ENCODE measurements around the gene TADA3. TPM values are rescaled to one million over a fixed set of nuclear protein-coding genes. Genes with fewer than 3 reads are reported as not detected.

Gene TADA3
- 53.3 to 59.8 TPM (median 58.6 TPM) in 5 replicates for total RNA-seq (2022; extraction: Qiagen RNA extraction; ENCODE audit: low read depth)

GRCh38 chr3:9792405-9793160 is at the start of gene TADA3, which contains the start of gene ARPC4:
Gene TADA3, minus strand, starts transcription at chr3:9792473. Its CDS starts 1,007 bp downstream, at chr3:9791466.
Gene ARPC4, plus strand, starts transcription at chr3:9793082. Its CDS starts 40 bp downstream, at chr3:9793122.

GRCh38 chr3:9809615-9810432 is 17.6 kb upstream of the TADA3 start, which contains the start of gene TTLL3:
Gene TTLL3, plus strand, starts transcription at chr3:9810262. Its CDS starts 400 bp downstream, at chr3:9810662.

GRCh38 chr3:9769426-9770275 is 22.6 kb downstream of the TADA3 start, which contains the start of gene CAMK1:
Gene CAMK1, minus strand, starts transcription at chr3:9769947. Its CDS starts 2,198 bp downstream, at chr3:9767749.

GRCh38 chr3:9749645-9750555 is 42.4 kb downstream of the TADA3 start, which contains the start of gene OGG1:
Gene OGG1, plus strand, starts transcription at chr3:9749952. Its CDS starts 335 bp downstream, at chr3:9750287.

GRCh38 chr3:9731206-9732079 is 60.8 kb downstream of the TADA3 start, which contains the start of gene BRPF1:
Gene BRPF1, plus strand, starts transcription at chr3:9731735. Its CDS starts 2,406 bp downstream, at chr3:9734141.

Other genes starting within 250 kb of the TADA3 start
- gene LHFPL4, start 238.7 kb downstream of the TADA3 start, total RNA-seq (2022; extraction: Qiagen RNA extraction; ENCODE audit: low read depth), result 0.05 to 0.78 TPM (median 0.08 TPM) in 5 replicates
- gene MTMR14, start 143.0 kb downstream of the TADA3 start, total RNA-seq (2022; extraction: Qiagen RNA extraction; ENCODE audit: low read depth), result 26.4 to 30.7 TPM (median 28.7 TPM) in 5 replicates
- 0.13 to 0.41 TPM (median 0.23 TPM) in 4 of 5 replicates, not detected in the other for gene CPNE9, start 88.6 kb downstream of the TADA3 start, total RNA-seq (2022; extraction: Qiagen RNA extraction; ENCODE audit: low read depth)
- gene BRPF1, start 60.7 kb downstream of the TADA3 start, total RNA-seq (2022; extraction: Qiagen RNA extraction; ENCODE audit: low read depth), result 17.1 to 19.5 TPM (median 18.2 TPM) in 5 replicates
- 14.5 to 17.6 TPM (median 16.5 TPM) in 5 replicates for gene OGG1, start 42.5 kb downstream of the TADA3 start, total RNA-seq (2022; extraction: Qiagen RNA extraction; ENCODE audit: low read depth)
- 13.6 to 17.6 TPM (median 16.7 TPM) in 5 replicates for gene CAMK1, start 22.5 kb downstream of the TADA3 start, total RNA-seq (2022; extraction: Qiagen RNA extraction; ENCODE audit: low read depth)
- 154 to 256 TPM (median 159 TPM) in 5 replicates for gene ARPC4, start 609 bp upstream of the TADA3 start, total RNA-seq (2022; extraction: Qiagen RNA extraction; ENCODE audit: low read depth)
- 6.2 to 11.1 TPM (median 7.2 TPM) in 5 replicates for gene TTLL3, start 17.8 kb upstream of the TADA3 start, total RNA-seq (2022; extraction: Qiagen RNA extraction; ENCODE audit: low read depth)
- 34.8 to 48.6 TPM (median 43.3 TPM) in 5 replicates for gene RPUSD3, start 51.5 kb upstream of the TADA3 start, total RNA-seq (2022; extraction: Qiagen RNA extraction; ENCODE audit: low read depth)
- 1.6 to 3.0 TPM (median 2.6 TPM) in 5 replicates for gene CIDEC, start 87.8 kb upstream of the TADA3 start, total RNA-seq (2022; extraction: Qiagen RNA extraction; ENCODE audit: low read depth)
- gene JAGN1, start 98.1 kb upstream of the TADA3 start, total RNA-seq (2022; extraction: Qiagen RNA extraction; ENCODE audit: low read depth), result 50.9 to 72.3 TPM (median 67.1 TPM) in 5 replicates
- gene IL17RE, start 110.4 kb upstream of the TADA3 start, total RNA-seq (2022; extraction: Qiagen RNA extraction; ENCODE audit: low read depth), result 0.87 to 1.3 TPM (median 1.0 TPM) in 5 replicates
- 12.1 to 14.7 TPM (median 13.1 TPM) in 5 replicates for gene IL17RC, start 124.6 kb upstream of the TADA3 start, total RNA-seq (2022; extraction: Qiagen RNA extraction; ENCODE audit: low read depth)
- 10.8 to 13.6 TPM (median 12.8 TPM) in 5 replicates for gene CRELD1, start 141.4 kb upstream of the TADA3 start, total RNA-seq (2022; extraction: Qiagen RNA extraction; ENCODE audit: low read depth)
- 0.72 to 1.5 TPM (median 1.4 TPM) in 5 replicates for gene PRRT3, start 159.9 kb upstream of the TADA3 start, total RNA-seq (2022; extraction: Qiagen RNA extraction; ENCODE audit: low read depth)
- gene EMC3, start 194.4 kb upstream of the TADA3 start, total RNA-seq (2022; extraction: Qiagen RNA extraction; ENCODE audit: low read depth), result 117 to 135 TPM (median 127 TPM) in 5 replicates
- 17.5 to 26.0 TPM (median 19.9 TPM) in 5 replicates for gene FANCD2, start 234.0 kb upstream of the TADA3 start, total RNA-seq (2022; extraction: Qiagen RNA extraction; ENCODE audit: low read depth)

Data from A549 treated with CpdA at 1 μM for 4 hours (cell line).